ENCODE results near the gene TTC23. TPM values are rescaled to one million over a fixed set of nuclear protein-coding genes. Genes with fewer than 3 reads are reported as not detected.

TTC23 gene
- total and polyA plus RNA-seq, 8 donors, result 3.8 to 75.3 (median 14.8) TPM

DNA sequence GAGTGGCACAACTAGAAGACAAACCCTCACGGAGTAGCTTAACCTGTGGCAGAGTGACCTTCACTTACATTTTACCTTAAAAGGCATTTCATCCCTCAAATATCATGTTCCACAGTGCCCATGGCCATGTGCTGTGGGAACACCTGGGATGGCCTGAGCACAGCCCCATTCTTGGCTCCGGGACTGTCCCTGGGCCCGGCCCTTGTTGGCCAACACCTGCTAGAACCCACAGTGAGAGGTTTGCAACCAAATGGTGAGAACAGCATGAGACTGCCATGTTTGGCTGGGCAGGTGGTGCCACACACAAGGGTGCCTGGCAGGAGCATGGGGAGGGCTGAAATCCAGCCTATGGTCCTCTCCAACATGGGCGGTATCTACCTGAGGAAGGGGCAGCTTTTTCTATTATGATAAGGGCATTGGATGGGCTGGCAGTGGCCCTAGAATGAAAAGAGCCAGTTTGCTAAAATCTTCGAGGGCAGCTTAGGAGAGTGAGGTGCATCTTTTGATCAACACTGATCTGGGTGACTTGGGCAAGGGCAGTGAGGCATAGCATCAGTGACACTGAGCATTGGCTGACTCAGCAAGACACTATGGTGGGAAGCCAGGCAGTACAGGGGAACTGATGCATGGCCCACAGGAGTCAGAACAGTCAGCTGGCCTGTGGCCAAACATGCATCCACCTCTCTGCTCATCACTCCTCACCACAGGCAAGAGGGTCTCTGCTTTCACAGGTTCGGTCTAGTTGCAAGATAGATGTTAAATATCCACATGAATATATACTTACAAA, 90.6 kb downstream of the TTC23 start:
- H3K36me3 ChIP-seq, result peaks cover 0 to 52% (median 33%) of the 10 kb centered on the region in 4 donors
- H3K9me3 ChIP-seq, result no peaks in the 10 kb centered on the region
- H3K4me1 ChIP-seq, result peaks cover 0 to 18% (median 3%) of the 10 kb centered on the region in 4 donors
- 90 to 97% (median 97%) methylated on average over 6 of the region's 6 CpGs for WGBS, 5 donors
- H3K27ac ChIP-seq, result peak overlapping the region in 1 of 5 donors; percentile 30
- intact Hi-C loops (cut with DNase I; ENCODE audit: low total_unique reads), result no loop called here
- DNase-seq, result no peak
- H3K27me3 ChIP-seq, result no peaks in the 10 kb centered on the region
- no peak overlapping the region for H3K4me3 ChIP-seq
- TF ChIP-seq POLR2A (IDR thresholded peaks at IDR 0.05), result no peak
- TF ChIP-seq, protein P1, sequence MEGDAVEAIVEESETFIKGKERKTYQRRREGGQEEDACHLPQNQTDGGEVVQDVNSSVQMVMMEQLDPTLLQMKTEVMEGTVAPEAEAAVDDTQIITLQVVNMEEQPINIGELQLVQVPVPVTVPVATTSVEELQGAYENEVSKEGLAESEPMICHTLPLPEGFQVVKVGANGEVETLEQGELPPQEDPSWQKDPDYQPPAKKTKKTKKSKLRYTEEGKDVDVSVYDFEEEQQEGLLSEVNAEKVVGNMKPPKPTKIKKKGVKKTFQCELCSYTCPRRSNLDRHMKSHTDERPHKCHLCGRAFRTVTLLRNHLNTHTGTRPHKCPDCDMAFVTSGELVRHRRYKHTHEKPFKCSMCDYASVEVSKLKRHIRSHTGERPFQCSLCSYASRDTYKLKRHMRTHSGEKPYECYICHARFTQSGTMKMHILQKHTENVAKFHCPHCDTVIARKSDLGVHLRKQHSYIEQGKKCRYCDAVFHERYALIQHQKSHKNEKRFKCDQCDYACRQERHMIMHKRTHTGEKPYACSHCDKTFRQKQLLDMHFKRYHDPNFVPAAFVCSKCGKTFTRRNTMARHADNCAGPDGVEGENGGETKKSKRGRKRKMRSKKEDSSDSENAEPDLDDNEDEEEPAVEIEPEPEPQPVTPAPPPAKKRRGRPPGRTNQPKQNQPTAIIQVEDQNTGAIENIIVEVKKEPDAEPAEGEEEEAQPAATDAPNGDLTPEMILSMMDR (IDR thresholded peaks at IDR 0.05), result no peak
- no peak for TF ChIP-seq EP300 (IDR thresholded peaks at IDR 0.05)
- no peak for TF ChIP-seq POLR2AphosphoS5 (IDR thresholded peaks at IDR 0.05)

DNA sequence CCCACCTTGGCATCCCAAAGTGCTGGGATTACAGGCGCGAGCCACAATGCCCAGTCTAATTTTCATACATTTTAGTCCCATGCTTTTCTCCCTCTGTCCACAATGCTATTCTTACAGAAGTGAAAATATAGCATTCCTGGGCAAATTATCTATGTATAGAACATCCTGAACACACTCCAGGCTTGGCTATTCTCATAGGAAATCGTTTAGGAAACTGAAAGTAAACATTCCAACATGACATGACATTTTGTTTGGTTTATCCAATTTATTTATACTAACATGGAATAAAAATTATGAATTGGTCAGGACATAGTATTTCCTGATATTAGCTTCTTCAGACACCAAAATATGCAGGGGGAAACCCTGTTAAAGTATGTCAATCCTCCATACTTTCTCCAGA, 91.9 kb downstream of the TTC23 start:
- WGBS, 5 donors, result 51 to 65% (median 59%) methylated on average over 3 of the region's 3 CpGs
- Histone ChIP-seq H3K4me1 (peaks cover 0 to 19% (median 3%) of the 10 kb centered on the region in 4 donors), H3K27ac (peak overlapping the region in 1 of 5 donors; percentile 52), H3K36me3 (peaks cover 0 to 44% (median 31%) of the 10 kb centered on the region in 4 donors), H3K4me3 (no peak overlapping the region), H3K27me3 (no peaks in the 10 kb centered on the region), H3K9me3 (no peaks in the 10 kb centered on the region)
- DNase-seq, result no peak
- TF ChIP-seq POLR2AphosphoS5 (IDR thresholded peaks at IDR 0.05) (no peak), EP300 (IDR thresholded peaks at IDR 0.05) (no peak), POLR2A (IDR thresholded peaks at IDR 0.05) (no peak)
- TF ChIP-seq, protein P1 (IDR thresholded peaks at IDR 0.05), result no peak
- intact Hi-C loops (cut with DNase I; ENCODE audit: low total_unique reads), result no loop called here

DNA sequence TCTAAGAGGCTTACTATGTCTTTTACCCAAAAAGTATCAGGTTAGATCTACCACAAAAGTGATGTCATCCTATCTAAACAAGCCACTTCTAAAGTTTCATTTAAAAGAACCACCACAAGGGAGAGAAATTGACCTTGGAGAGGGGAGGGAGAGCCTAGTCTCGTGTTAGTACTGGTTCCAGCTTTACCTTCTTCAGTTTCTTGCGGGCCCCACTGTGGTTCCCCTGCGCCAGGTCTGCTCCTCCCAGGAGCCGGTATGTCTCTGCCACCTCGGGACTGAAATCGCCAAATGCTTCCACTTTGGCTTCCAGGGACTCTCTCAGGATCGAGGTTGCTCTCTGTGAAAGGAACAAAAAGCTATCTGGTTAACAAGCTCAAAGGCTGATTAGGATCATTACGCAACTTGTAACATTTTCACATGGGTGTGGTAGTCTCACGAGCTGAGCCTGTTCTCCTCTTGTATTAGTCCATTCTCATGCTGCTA, 93.4 kb downstream of the TTC23 start:
- H3K27ac ChIP-seq, result no peak overlapping the region

DNA sequence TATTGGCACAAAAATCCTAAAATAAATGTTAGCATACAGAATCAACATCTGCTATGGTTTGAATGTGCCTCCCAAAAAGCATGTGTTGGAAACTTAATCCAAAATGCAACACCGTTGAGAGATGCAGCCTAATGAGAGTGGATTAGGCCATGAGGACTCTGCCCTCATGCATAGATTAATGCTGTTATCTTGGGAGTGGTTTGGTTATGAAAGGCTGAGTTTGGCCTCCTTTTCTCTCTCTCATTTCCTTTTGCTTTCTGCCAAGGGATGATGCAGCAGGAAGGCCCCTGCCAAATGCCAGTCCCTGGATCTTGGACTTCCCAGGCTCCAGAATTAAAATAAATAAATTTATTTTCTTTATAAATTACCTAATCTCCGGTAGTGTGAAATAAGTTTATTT, 95.1 kb downstream of the TTC23 start:
- Histone ChIP-seq H3K4me3 (no peak overlapping the region), H3K36me3 (peaks cover 0 to 43% (median 28%) of the 10 kb centered on the region in 4 donors), H3K4me1 (peaks cover 0 to 22% (median 5%) of the 10 kb centered on the region in 4 donors), H3K27me3 (no peaks in the 10 kb centered on the region), H3K9me3 (no peaks in the 10 kb centered on the region), H3K27ac (no peak overlapping the region)
- TF ChIP-seq POLR2A (IDR thresholded peaks at IDR 0.05), result no peak
- TF ChIP-seq POLR2AphosphoS5 (IDR thresholded peaks at IDR 0.05), result no peak
- TF ChIP-seq, protein P1 (IDR thresholded peaks at IDR 0.05), result no peak
- no peak for TF ChIP-seq EP300 (IDR thresholded peaks at IDR 0.05)
- no peak for DNase-seq
- intact Hi-C loops (cut with DNase I; ENCODE audit: low total_unique reads), result no loop called here
- 44 to 56% (median 47%) methylated on average over 2 of the region's 2 CpGs for WGBS, 5 donors

More for the DNA sequence above, 93.4 kb downstream of the TTC23 start:
- intact Hi-C loops (cut with DNase I; ENCODE audit: low total_unique reads), result no loop called here
- H3K4me3 ChIP-seq, result no peak overlapping the region
- H3K9me3 ChIP-seq, result no peaks in the 10 kb centered on the region
- H3K27me3 ChIP-seq, result no peaks in the 10 kb centered on the region
- TF ChIP-seq POLR2AphosphoS5 (IDR thresholded peaks at IDR 0.05) (no peak), EP300 (IDR thresholded peaks at IDR 0.05) (no peak), POLR2A (IDR thresholded peaks at IDR 0.05) (no peak)
- TF ChIP-seq, protein P1 (IDR thresholded peaks at IDR 0.05), result no peak
- peaks cover 0 to 19% (median 3%) of the 10 kb centered on the region in 4 donors for H3K4me1 ChIP-seq
- WGBS, 5 donors, result 68 to 77% (median 73%) methylated on average over 9 of the region's 9 CpGs
- no peak for DNase-seq
- peaks cover 0 to 40% (median 25%) of the 10 kb centered on the region in 4 donors for H3K36me3 ChIP-seq
